Measurements from ENCODE around the gene ACTL10.

- TF ChIP-seq ZFP69B (tag by site-specific recombination; IDR thresholded peaks at IDR 0.05), result no peak
- TF ChIP-seq CTCF (tag by site-specific recombination; IDR thresholded peaks at IDR 0.05), result no peak
- TF ChIP-seq TCF7L2 (IDR thresholded peaks at IDR 0.05; ENCODE audit: borderline replicate concordance, low read depth, low read length), result no peak
Observed at GRCh38 chr20:33646191-33646590, 20.6 kb upstream of the ACTL10 start.
